ENCODE results near the gene TRAK1.
"Not testable (repeated sequence)": the region's sequence is repeated elsewhere in the genome, so short reads cannot be mapped to it uniquely, and the experiment has no call there.

The TRAK1 gene, protein sequence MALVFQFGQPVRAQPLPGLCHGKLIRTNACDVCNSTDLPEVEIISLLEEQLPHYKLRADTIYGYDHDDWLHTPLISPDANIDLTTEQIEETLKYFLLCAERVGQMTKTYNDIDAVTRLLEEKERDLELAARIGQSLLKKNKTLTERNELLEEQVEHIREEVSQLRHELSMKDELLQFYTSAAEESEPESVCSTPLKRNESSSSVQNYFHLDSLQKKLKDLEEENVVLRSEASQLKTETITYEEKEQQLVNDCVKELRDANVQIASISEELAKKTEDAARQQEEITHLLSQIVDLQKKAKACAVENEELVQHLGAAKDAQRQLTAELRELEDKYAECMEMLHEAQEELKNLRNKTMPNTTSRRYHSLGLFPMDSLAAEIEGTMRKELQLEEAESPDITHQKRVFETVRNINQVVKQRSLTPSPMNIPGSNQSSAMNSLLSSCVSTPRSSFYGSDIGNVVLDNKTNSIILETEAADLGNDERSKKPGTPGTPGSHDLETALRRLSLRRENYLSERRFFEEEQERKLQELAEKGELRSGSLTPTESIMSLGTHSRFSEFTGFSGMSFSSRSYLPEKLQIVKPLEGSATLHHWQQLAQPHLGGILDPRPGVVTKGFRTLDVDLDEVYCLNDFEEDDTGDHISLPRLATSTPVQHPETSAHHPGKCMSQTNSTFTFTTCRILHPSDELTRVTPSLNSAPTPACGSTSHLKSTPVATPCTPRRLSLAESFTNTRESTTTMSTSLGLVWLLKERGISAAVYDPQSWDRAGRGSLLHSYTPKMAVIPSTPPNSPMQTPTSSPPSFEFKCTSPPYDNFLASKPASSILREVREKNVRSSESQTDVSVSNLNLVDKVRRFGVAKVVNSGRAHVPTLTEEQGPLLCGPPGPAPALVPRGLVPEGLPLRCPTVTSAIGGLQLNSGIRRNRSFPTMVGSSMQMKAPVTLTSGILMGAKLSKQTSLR

DNA sequence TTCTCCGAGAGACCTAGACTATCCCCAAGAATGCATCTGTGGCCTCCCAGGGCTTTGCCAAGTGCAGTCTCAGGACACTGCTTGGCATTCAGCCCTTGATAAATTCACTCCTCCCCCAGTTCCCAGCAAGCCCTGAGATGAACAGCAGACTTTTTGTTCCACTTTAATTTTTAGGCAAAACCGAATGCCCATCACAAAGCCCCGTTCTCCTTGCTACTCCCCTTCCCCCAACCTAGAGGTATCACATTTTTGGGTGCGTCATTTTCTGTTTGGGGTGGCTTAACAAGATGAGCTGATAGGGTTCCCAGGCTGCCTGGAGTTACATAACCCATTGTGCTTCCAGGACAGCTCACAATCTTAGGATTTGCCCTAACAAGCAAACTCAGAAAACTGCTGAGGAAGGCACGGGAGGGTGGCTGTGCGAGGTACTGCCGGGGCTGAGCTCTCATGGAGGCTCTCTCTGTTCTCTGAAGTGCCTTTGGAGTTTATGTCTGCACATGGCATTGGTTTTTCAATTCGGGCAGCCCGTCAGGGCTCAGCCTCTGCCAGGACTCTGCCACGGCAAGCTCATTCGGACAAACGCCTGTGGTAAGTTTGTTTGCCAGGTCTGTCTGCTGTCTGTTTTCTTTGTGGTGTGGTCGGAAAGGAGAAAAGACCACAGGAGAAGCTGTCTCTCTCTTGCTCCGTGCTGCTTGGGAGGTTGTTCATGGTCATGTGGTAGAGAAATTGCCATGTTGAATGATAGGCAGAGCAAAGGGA is at the start of gene TRAK1:
TRAK1 (plus strand) TSS at position 385 of the 759 bp plus-strand sequence; CDS start at position 498, 113 bp downstream.
- no peak for DNase-seq

DNA sequence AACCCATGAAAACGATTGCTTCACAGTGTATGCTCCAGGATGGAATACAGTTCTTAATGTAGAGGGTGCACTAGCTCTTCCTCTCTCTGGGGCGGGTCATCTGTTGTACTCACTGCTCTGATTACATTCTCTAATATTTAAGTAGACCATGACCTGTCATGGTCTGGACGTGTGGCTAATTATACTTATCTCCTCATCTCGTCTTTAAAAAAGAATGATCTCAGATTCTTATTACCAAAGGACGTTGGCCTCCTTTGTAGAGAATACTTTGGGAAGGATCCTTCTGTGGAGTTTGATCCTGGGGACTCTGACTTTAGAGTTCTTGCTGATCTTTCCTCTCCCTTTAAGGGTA is 48.4 kb upstream of the TRAK1 start:
- no peak for DNase-seq

DNA sequence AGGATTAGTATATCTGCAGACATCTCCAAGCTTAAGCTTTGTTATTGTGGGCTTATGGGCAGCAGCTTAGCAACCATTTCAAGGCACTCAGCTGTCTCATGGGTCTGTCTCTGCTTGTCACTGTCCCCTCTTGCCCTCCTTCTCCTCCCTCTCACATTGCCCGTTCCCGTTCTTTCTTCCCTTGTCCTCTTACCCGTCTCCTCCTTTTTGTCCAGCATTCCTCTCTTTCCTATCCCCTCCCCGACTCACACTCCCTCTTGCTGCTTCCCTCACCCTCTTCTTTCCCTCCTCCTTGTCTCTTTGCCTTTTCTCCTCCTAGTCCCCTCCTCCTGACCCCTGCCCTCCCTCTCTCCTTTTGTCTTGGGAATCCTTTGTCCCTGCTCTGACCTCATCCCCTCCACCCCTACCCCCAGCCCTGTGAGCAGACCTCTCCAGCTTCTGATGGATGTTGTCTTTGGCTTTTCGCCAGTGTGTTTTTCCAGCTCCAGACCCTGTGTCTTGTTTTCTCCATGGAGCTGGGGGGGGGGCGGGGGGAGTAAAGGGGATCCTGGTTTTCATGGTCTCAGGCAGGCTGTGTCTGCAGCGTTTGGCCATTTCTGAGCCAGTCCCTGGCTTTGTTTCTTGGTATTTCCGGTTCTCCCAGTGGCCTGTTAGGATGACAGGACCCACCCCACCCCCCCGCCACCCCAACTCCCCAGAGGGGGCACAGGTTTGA is 47.9 kb upstream of the TRAK1 start:
- peak; percentile 30 for DNase-seq

DNA sequence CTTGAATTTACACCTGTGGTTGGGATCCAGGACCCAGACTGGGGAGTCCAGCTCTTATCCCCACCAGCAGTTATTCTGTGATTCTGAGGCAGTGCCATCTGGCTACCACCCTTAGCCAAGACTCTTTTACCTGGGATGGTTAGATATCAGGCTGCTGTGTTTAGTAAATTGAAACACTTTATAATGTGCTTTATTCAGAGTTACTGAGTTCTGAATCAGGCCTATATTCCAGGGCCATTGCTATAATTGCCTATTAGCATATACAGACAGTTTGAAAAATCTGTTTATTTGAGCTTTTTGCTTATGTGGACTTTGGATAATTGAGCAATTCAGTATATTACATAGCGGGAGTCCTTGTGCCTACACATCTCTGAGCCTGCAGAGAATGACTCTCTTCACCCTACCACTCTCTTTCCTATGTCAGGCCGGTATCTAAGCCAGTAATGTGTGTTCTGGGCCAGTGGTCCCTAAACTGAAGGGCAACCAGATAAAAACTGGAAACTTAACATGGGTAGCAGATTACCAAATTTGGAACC is 45.4 kb upstream of the TRAK1 start:
- no peak for DNase-seq

DNA sequence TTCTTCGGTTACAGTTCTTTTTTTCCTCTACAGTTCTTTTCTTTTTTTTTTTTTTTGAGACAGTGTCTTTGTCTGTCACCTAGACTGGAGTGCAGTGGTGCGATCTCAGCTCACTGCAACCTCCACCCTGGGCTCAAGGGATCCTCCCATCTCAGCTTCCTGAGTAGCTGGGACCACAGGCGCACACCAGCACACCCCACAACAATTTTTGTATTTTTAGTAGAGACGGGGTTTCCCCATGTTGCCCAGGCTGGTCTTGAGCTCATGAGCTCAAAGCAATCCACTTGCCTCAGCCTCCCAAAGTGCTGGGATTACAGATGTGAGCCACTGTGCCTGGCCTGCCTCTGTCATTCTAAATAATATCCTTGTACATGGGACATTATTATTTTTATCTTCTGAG is 42.6 kb upstream of the TRAK1 start:
- not testable (repeated sequence) for DNase-seq

DNA sequence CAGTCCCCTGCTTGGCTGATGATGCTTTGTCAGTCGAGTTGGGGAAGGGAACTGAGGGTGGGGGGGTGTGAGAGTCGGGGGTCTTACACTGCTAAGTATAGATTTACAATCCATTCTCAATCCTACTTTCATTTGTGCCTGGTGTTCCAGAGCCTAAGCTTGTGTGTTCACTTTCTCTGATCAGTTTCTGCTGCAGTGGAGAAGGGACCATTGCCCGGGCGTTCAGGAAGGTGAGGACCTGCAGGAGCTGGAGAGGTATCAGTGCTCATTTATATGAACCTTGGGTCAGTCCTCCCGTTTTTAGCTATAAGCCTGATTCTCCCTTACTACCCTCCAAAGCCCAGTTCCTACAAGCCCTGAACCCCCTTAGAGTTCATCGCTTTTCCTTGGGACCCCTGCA is 41.0 kb upstream of the TRAK1 start:
- no peak for DNase-seq

DNA sequence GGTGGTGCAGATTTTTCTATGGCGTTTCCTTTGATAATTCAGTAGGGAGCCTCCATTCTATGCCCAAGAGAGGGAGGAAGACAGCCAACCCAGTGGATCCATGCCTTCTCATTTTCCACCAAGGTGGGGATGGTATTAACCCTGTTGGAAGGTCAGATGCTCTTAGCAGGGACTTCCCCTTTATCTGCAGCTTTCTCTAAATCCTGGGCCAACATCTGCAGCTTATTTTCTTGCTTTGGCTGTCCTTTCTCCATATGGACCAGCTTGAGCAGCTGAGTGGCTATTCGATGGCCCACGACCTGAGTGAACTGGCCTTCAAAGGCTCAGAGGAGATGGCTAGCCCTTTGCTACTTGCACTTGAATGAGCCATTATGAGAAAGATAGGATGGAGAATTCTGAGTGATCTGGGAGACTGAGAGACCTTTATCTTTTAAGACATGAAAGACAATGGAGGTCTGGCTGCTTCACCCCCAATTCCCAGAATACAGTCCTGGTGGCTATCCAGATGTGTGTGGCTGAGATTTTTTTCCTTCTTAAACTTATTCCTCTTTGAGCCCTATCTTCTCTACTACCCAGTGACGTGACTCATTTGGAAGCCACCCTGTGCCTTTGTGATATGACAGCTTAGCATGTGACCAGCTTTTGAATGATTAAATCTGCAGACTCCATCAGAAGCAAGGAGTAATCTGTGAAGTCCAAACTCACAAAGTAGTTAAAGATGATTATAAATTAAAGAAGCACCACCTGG is 39.6 kb upstream of the TRAK1 start:
- DNase-seq: no peak

DNA sequence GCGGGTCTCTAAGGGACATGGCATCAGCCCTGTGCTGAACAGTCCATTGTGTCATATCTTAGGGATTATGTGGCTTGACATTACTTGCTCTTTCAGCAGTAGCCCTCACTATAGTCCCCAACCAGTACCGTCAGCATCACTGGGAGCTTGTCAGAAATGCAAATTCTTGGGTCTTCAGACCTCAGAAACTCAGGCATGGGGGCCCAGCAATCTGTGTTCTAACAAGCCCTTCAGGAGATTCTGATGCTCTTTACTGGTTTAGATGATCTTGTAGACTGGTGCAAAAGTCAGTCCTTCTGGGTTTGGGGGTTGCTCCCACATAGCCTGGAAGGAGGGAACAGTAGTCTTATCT is 39.0 kb upstream of the TRAK1 start:
- no peak for DNase-seq

DNA sequence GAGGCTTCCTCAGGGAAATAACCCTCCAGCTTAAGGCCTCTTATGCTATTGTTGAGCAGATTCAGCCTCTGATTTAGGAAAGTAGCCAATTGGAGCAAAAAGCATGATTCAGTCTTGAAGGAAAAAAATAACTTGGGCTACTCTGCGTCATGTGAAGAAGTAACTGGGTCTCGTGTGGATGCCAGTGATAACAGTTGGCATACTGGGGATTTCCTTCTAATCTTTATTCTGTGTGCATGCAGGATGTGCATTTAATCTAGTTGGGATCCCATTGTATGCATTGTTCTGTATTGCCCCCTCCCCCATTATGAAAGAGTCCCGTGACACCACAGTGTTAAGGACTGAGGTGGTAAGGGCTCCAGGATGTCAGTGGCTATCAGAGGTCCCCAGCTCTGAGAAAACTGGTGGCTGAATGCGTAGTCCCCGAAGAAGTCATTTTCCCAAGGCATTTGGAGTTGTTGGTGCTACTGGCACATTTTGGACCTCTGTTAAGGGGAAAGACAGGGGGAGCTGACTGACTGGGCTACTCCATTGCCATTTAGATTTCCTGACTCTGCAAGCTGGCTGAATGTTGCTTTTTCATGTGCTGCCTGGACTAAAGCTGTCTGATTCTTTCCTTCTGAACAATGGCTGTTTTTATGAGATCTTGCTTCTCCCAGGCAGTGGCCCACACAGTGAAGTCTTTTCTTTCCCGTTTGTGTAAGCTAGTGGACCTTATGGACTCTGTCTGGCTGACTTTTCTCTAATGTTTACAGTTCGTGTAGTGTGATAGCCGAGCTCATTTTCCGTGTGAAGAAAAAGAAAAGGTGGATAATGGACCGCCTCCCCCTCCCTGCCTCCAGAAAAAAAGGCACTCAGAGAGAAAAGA is 38.4 kb upstream of the TRAK1 start:
- DNase-seq: no peak

DNA sequence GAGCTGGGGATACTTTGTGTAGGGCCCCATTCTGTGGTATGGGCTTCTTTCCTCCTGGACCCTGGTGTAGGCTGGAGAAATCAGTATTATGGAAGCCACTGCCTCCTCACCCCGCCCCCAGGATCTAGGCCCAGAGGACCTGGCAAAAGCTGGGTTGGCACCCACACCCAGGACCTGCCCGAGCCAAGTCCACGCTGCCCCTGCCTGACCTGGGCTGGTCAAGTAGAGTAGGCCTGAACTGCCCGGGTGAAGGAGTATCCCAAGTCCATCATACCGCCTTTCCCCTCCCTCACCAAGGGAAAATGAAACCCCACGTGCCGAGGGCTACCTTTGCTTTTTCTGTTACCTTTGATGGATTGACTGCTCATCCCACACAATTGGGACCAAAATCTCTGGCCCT is 37.7 kb upstream of the TRAK1 start:
- no peak for DNase-seq

DNA sequence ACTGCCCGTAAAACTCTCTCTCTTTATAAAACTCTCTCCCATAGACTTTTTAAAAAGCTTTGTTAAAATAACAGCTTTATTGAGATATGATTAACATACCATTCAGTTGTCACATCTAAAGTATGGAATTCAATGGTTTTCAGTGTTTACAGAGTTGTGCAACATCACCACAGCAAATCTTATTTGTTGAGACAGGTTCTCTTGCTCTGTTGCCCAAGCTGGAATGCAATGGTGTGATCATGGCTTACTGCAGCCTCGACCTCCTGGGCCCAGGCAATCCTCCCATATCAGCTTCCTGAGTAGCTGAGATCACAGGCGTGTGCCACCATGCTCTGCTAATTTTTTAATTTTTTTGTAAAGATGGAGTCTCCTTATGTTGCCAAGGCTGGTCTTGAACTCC is 35.9 kb upstream of the TRAK1 start:
- no peak for DNase-seq

DNA sequence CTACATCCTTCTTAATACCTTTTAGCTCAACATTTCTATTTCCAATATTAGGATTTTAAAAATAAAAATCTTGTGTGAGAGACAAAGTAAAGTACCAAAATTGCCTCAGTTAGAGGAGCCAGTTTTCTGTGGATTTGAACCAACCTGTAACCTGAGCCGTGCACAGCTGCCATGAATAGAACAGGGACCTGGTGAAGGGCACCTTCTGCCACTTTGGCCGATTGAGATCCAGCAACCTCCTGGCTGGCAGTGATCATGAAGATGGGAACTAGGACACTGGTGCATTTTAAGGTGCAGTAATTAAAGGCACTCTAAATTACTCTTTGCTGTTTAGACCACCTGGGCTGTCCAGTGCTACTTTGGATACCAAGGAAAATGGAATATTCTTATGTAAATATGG is 34.3 kb upstream of the TRAK1 start:
- DNase-seq: peak; percentile 53

DNA sequence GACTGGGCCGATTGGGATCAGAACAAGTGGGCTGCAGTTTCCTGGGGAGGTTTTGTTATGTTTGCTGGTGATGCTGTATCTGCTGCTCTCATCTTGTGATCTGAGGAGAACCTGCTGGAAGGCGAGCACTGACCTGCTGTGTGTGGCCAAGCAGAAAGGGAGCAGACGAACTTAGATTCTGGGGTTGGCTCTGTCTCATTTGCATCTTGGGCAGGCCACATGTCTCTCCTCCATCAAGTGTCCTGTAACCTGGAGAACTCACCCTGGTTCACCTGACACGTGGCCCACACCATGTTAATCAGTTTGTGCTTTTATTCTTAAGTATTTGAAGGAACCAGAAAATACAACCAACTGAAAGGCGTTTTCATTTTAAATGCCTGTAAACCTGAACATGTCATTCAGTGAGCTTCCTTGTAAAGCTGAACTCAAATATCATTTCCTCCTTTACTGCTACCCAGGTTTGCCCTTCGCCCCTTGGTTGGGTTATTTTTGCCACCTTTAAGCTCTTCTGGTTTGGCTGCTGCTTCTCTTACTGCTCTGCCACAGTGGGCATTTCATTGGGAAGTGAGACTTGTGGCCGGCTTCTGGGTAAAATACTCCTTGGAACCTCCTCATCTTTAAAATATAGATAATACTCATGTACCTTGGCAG is 33.5 kb upstream of the TRAK1 start:
- no peak for DNase-seq

DNA sequence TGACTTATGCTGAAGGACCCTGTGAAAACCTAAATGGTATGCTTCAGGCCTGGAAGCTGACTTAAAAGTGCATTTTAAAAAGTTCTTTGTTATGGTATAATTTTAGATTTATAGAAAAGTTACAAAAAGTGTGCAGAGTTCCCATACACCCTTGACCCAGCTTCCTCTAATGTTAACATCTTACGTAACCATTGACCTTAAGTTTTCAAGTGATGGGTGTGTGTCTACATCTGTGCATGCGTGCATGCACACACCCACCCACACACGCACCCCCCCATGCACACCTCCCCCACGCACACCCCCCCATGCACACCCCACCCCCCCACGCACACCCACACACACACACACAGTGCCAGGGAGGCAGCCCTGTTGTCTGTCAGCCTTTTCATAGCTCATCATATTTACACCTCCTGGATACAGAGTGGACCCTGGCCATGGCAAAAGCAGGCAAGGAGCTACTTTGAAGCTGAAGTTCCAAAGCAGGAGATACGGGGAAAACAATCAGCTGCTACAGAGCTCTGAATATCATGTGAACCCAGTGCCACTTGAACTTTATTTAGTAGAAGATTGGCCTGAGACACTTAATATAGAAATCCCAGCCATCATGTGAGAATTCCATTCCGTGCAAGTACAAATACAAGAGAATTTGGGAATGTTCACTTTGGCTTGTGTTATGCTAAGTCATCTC is 30.0 kb upstream of the TRAK1 start:
- no peak for DNase-seq

DNA sequence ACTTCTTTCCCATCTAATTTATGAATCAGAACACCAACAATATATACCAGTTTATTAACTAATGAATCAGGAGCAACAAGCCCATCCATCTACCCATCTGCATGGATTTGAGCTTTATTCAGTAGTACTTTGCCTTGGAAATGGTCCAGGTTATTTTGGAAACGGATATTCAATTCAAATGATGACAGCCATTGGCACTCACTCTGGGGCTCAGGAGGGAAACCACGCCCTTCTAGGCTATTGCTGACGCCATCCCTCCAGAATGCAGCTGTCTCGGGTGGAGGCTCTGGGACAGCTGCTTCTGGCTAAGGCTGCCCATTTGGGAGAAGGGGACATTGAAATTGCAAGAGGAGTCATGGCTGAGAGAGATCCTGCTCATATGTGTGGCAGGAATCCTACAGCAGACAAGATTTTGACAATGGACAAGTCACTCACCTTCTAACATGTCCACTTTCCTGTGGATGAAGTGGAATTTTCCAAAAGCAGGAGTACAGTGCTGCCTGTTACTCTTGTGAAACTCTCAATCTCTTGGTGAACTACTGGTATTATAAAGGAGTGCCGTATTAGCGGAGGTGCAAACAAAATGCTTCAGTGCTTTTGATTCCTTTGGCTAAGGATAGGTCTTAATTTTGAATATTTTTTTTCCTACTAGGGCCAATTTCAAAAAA is 29.3 kb upstream of the TRAK1 start:
- DNase-seq: no peak

DNA sequence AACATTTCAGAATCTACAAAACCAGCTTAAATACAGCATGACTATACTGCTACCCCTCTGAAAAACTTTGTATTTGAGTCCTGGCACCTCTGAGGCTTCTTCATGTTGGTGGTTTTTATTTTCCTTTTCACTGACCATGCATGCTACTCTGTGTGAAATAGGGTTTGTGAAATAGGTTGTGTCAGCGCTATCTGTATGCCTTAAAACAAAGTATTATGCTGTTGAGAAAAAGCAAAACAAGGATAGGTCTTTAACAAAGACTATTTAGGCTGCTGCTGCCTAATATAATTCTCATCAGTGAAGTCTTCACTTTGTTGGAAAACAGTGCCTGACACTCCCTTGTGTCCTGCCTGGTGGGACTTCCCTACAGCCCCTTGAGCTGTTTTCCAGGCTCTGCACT is 28.7 kb upstream of the TRAK1 start:
- DNase-seq: no peak

DNA sequence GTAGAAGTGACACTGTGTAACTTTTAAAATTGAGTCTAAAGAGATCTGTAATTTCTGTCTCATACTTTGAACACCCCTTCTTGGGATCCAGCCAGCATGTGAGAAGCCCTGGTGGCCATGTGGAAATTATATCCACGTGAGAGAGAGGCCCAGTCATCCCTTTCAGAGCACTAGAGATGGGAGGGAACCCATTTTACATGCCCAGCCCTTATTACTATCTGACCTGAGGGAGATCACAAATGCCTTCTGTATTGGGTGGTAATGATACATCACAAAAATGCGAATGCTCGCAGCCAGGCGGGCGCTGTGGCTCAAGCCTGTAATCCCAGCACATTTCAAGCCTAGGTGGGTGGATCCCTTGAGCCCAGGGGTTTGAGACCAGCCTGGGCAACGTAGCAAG is 27.3 kb upstream of the TRAK1 start:
- no peak for DNase-seq

DNA sequence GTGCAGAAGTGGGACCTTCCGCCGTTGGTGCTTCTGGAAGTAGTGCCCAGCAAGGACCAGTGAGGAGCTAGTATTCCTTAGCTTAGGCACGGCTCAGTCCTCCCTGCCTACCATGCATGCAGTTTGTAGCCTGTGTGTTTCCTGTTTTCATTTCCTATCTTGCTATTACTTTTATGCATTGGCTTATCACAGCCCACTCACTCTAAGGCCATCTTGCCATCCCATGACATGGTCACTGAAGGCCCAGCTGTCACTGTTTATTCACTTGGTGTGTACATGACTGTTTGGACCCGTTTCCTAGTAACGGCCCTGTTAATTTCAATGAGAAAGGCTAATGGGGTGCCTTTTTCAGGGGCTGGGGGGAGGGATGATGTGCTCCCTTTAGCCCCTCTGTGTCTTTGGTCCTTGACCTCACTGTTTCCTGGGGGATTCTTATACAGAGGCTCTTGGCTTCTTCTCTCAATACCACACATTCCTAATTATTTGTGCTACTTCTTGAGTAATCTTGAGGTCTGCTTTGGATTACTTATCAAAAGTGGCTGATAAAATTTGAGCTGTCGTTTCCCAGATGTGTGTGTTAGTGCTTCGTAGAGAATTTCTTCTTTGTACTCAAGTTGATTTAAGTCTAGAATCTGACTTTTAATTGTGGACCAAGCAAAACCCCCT is 24.5 kb upstream of the TRAK1 start:
- DNase-seq: no peak

All from NCI-H524 treated with DMSO at 0.1 percent for 48 hours (cell line).